GM12875 (cell line): Measurements from ENCODE around the gene NPW.

Experiments used
- H3K4me3 ChIP-seq: one replicate; pipeline ENCODE4 v1.5.1; 2011; ENCODE audit warnings: low read depth, low read length, control low read depth
- TF ChIP-seq, protein P1 (sequence below): IDR thresholded peaks from 2 replicates; pipeline ENCODE4 v1.5.1; 2011; ENCODE audit warnings: low read depth, mild to moderate bottlenecking, control low read depth, inconsistent platforms, low read length, moderate library complexity, borderline replicate concordance; ENCODE audit not compliant: insufficient read depth

The NPW gene

DNA sequence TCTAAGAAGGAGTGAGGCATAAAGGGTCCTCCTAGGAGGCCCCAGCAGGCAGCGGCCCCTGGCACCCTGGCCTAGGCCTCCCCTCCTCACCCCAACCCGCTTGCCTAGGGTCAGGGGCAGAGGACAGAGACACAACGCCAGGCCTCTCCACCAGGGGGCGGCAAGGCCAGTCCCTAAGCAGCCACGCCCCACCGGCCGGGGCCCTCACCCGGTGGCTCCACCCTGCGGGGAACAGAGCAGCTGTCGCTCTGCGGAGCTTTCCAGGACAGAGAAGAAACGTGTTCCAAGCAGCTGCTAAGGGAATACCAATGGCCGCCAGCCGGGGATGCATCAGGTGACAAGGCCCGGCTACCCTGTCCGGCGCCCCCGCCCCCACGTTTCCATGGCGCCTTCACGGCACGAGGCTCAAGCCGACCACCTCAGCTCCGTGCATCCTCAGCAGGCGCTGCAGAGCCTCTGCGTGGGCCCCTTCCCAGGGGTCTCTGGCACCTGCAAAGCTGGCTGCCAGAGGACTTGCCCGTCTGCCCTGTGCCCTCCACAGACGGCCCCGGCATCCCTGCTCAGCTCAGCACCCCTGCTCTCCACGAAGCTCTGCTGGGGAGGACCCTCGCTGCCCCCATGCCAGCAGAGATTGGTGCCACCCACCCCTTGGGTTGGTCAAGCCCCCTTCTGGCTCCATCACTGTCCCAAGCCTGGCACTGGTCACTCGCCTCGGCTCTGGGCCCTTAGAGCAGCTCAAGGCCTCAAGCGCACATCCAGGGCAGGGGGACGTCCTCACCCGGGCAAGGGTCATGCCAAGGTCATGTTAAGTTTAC is 15.6 kb upstream of the NPW start:
- TF ChIP-seq, protein P1, sequence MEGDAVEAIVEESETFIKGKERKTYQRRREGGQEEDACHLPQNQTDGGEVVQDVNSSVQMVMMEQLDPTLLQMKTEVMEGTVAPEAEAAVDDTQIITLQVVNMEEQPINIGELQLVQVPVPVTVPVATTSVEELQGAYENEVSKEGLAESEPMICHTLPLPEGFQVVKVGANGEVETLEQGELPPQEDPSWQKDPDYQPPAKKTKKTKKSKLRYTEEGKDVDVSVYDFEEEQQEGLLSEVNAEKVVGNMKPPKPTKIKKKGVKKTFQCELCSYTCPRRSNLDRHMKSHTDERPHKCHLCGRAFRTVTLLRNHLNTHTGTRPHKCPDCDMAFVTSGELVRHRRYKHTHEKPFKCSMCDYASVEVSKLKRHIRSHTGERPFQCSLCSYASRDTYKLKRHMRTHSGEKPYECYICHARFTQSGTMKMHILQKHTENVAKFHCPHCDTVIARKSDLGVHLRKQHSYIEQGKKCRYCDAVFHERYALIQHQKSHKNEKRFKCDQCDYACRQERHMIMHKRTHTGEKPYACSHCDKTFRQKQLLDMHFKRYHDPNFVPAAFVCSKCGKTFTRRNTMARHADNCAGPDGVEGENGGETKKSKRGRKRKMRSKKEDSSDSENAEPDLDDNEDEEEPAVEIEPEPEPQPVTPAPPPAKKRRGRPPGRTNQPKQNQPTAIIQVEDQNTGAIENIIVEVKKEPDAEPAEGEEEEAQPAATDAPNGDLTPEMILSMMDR = peak; percentile 99
- H3K4me3 ChIP-seq = no peak overlapping the region

DNA sequence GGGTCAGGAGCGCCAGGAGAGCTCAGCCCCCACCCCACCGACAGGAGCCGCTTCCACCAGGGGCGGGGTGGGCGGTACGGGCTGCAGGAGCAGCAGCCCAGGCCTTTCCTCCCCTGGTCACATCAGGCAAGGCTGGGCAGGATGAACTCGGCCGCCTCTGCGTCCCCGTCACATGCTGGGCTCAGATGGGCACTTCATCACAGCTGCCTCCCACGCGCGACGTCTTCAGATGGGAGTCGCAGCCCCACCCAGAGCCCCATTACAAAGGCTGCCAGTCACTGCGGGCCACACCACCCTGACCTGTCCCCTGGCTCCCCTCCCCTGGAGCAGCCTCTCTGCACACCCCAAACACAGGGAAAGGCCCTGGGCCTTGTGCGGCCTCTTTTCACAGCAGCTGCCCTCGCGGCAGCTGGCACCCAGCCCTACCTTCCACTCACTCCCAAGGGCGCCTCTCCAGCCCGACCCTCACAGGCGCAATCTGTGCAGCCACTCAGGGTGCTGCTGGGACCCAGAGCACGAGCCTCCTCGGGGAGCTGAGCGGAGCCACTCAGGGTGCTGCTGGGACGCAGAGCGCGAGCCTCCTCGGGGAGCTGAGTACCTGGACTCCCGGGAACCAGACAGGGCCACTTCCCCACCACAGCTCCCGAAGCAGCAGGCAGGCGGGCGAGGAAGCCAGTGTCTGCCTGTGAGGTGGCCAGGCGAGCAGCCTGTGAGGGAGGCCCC is 14.6 kb upstream of the NPW start:
- TF ChIP-seq, protein P1 = no peak
- no peak overlapping the region for H3K4me3 ChIP-seq

DNA sequence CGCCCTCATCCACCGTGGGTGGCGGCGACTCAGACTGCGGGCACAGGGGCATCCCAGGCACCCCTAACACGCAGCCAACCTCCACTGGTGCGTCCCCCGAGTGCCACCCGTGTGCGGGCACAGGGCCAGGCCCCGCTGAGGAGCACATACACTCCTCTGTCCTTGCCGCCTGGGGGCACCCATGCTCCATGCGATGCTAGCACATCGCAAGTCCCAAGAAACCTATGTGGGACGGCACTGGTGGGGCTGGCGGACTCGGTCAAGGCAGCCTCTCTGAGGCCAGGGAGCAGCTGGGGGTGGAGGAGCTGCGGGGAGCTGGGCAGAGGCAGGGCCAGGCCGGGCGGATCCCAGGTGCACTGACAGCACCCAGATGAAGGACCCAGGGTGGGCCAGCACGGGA is 13.9 kb upstream of the NPW start:
- no peak overlapping the region for H3K4me3 ChIP-seq
- TF ChIP-seq, protein P1 = 0 out of 2 replicates have a peak, but pooled peaks have one; percentile 15

DNA sequence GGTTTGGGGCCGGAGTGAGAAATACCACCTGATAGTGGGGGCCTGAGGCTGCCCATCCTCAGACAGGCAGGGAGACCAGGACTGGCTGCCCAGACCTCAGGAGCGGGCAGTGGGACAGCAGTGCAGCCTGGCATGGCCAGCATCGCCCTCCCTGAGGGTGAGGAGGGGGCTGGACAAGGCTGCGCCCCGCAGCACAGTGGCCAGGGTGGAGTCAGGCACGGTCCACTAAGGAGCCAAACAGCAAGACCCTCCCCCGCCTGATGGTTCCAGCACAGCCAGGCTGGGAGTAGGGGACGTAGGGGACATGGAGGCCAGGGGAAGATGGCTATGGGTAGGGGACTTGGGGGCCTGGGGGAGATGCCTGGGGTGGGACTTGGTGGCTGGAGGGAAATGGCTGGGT is 13.3 kb upstream of the NPW start:
- no peak overlapping the region for H3K4me3 ChIP-seq
- TF ChIP-seq, protein P1 = no peak

DNA sequence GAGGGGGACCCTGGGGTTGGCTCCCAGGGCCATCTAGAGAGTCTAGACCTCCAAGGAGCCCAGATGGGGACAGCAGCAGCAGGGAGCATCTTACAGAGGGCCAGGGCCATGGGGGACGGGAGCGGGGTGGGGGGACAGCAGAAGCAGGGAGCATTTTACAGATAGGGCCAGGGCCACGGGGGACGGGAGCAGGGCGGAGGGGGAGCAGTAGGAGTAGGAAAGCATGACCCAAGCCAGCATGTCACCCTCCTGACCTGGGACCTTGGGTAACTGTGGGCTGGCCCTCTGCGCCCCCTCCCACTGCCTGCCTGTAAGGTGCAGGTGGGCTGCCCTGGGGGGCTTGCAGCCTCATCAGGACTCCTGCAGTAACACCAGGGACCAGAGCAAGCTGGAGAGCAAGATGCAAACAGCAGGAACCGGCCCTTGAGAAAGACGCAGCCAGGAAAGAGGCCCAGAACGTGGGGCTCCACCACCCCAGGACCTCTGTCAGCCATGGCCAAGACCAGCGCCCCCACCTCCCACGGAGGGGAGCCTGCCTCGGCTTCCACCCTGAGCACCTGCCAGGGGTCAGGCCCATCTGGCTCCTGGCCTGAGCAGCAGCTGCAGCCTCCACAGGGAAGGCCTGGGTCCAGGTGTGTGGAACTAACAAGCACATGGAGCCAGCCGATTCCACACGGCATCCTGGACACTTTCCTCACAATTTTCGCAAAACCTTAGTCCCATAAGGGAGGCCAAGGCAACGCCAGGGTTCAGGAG is 12.3 kb upstream of the NPW start:
- H3K4me3 ChIP-seq = peak overlapping the region; percentile 73
- TF ChIP-seq, protein P1 = no peak

DNA sequence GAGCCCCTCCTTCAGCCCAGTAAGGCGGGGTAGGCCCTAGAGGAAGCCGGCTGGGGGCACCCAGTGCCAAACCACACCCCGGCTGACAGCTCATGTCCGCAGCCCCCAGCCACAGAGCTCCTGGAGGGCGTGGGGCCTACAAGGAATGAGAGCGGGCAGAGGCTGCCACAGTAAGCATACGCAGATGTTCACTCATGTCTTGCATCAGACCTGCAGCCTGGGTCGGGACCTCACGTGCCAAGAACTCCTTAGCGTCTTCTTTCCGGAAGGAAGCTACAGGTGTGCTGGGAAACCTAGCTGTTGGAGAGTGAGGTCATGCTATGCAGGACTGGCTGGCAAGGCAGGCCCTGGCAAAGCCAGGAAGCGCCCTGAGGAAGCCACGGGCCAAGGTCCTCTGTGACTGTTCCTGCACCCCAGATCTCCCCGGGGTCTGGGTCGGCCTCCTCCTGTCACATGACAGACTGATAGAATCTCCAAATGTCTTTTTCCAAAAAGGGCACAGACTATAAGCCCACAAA is 11.5 kb upstream of the NPW start:
- TF ChIP-seq, protein P1 = no peak
- H3K4me3 ChIP-seq = peak overlapping the region; percentile 73
